Gastroesophageal sphincter (tissue), 4 donors: ENCODE measurements around the gene SEPTIN14. TPM values are rescaled to one million over a fixed set of nuclear protein-coding genes. Genes with fewer than 3 reads are reported as not detected.
"Not testable (repeated sequence)": the region's sequence is repeated elsewhere in the genome, so short reads cannot be mapped to it uniquely, and the experiment has no call there.

ENCODE experiments used
- ATAC-seq: fragments of 150-250 bp; one replicate; pipeline ENCODE4 v1.9.1; 2016; ENCODE audit warnings: mild to moderate bottlenecking, moderate library complexity
- H3K27ac ChIP-seq, 4 donors: fragments of 200-600 bp; sonication (generic) in 3 of 4; 1 replicate in 3 of 4; 2 replicates in 1 of 4; pipeline ENCODE4 v1.5.1; 2016 to 2019
- H3K27me3 ChIP-seq: fragments of 200-600 bp; sonication (generic); one replicate; pipeline ENCODE4 v1.5.1; 2019
- H3K36me3 ChIP-seq, 2 donors: fragments of 200-600 bp; sonication (generic); one replicate each; pipeline ENCODE4 v1.5.1; 2019; ENCODE audit warnings: control low read depth in 1 of 2
- H3K4me1 ChIP-seq, 3 donors: fragments of 200-600 bp; sonication (generic); 1 replicate in 2 of 3; 2 replicates in 1 of 3; pipeline ENCODE4 v1.5.1; 2016 to 2019; ENCODE audit warnings: control low read depth in 2 of 3
- H3K4me3 ChIP-seq, 2 donors: fragments of 200-600 bp; sonication (generic); one replicate each; pipeline ENCODE4 v1.5.1; 2019; ENCODE audit warnings: mild to moderate bottlenecking in 1 of 2, moderate library complexity in 1 of 2
- H3K9me3 ChIP-seq, 3 donors: fragments of 200-600 bp; sonication (generic); one replicate each; pipeline ENCODE4 v1.5.1; 2017 to 2019; ENCODE audit warnings: control low read depth in 2 of 3
- EP300 ChIP-seq: sonication (generic); formaldehyde crosslinking; IDR thresholded peaks from one replicate; pipeline ENCODE4 v1.6.1; 2017; ENCODE audit warnings: antibody characterized with exemption, mild to moderate bottlenecking
- POLR2A ChIP-seq, 2 donors: fragments of 450-650 bp; IDR thresholded peaks; one replicate each; pipeline ENCODE4 v1.6.1; 2017; ENCODE audit warnings: antibody characterized with exemption in 2 of 2, mild to moderate bottlenecking in 2 of 2, moderate library complexity in 1 of 2
- POLR2AphosphoS5 ChIP-seq: sonication (generic); formaldehyde crosslinking; IDR thresholded peaks from one replicate; pipeline ENCODE4 v1.6.1; 2017; ENCODE audit warnings: antibody characterized with exemption
- WGBS, 2 donors: methylation state at CpG; one replicate each; pipeline ENCODE4 v1.1.5; 2018; ENCODE audit warnings: low coverage in 1 of 2; 5-methylcytosine and 5-hydroxymethylcytosine counted together
- total RNA-seq, 4 donors: library from RNA; depleted of rRNA; stranded (reverse); fragments of >200 nt; gene quantifications; one replicate each; pipeline ENCODE4 v1.1.0, GENCODE V29; 2016
- TF ChIP-seq, protein P1 (sequence below), 4 experiments: fragments of 200-600 bp in 2 of 4; fragments of 450-650 bp in 2 of 4; sonication (generic) in 1 of 4; IDR thresholded peaks; one replicate each; pipeline ENCODE4 v1.5.1; 2017 to 2019; ENCODE audit warnings: antibody characterized with exemption in 4 of 4, mild to moderate bottlenecking in 2 of 4, moderate library complexity in 2 of 4

SEPTIN14 gene
- total RNA-seq, 4 donors from 2014 or later: not detected

DNA sequence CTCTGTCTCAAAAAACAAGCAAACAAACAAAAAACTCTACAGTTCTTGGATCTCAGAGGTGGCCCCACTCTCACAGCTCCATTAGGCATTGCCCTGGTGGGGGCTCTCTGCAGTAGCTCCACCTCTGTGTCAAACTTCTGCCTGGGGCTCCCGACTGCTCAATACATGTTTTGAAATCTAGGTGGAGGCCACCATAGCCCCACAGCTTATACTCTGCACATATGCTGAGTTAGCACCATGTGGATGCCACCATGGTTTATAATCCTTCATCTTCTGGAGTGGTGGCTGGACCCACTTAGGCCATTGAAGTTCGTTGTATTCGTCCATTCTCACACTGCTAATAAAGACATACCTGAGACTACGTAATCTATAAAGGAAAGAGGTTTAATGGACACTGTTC is 78.4 kb downstream of the SEPTIN14 start:
- Histone ChIP-seq H3K9me3 (no peaks in the 10 kb centered on the region), H3K4me1 (no peaks in the 10 kb centered on the region), H3K4me3 (no peak overlapping the region), H3K27me3 (no peaks in the 10 kb centered on the region), H3K36me3 (no peaks in the 10 kb centered on the region), H3K27ac (no peak overlapping the region)
- no peak for ATAC-seq
- TF ChIP-seq EP300: no peak
- 70 to 85% methylated on average over 2 to 4 of the region's 4 CpGs for WGBS, 2 donors

DNA sequence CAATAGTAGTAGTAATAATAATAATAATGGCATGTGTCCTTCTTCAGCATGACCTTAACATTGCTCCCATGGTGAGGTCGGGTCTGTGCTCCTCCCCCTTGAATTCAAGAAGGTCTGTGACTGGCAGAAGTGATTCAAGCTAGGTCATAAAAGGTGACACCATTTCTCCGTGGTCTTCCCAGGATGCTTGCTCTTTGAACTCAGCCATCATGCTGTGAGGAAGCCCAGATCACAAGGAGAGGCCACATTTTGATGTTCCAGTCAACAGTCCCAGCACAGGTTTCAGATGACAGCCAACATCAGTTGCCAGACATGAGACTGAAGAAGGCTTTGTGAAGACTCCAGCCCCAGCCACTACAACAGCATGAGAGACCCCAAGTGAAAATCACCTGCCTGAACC is 83.9 kb downstream of the SEPTIN14 start:
- Histone ChIP-seq H3K4me3 (no peak overlapping the region), H3K27me3 (no peaks in the 10 kb centered on the region), H3K36me3 (no peaks in the 10 kb centered on the region), H3K27ac (no peak overlapping the region), H3K4me1 (no peaks in the 10 kb centered on the region), H3K9me3 (no peaks in the 10 kb centered on the region)
- ATAC-seq: no peak
- no peak for TF ChIP-seq POLR2AphosphoS5
- 0% methylated on average over 1 of the region's 2 CpGs; no CpG with 5 or more reads in 1 of the 2 donors for WGBS, 2 donors

DNA sequence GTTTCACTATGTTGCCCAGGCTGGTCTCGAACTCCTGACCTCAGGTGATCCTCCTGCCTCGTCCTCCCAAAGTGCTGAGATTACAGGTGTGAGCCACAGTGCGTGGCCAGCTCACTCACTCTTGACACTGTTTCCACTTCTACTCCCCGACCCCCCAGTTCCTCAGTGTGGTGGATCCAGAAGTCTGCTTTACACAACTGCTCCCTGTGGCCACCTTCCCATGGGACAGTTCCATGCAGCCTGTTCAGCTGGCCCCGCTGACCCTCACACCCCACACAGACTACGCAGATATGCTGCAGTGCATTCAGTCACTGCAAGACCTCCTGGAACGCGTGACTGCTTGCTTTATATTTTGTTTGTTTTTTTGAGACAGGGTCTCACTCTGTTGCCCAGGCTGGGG is 86.4 kb downstream of the SEPTIN14 start:
- Histone ChIP-seq H3K9me3 (no peaks in the 10 kb centered on the region), H3K4me3 (no peak overlapping the region), H3K36me3 (no peaks in the 10 kb centered on the region), H3K27ac (no peak overlapping the region), H3K4me1 (no peaks in the 10 kb centered on the region), H3K27me3 (no peaks in the 10 kb centered on the region)
- WGBS, 2 donors: 80% methylated on average over 1 of the region's 8 CpGs; no CpG with 5 or more reads in 1 of the 2 donors
- no peak for TF ChIP-seq POLR2A (IDR thresholded peaks at IDR 0.05)
- no peak for TF ChIP-seq EP300
- TF ChIP-seq POLR2AphosphoS5: no peak
- TF ChIP-seq, protein P1, sequence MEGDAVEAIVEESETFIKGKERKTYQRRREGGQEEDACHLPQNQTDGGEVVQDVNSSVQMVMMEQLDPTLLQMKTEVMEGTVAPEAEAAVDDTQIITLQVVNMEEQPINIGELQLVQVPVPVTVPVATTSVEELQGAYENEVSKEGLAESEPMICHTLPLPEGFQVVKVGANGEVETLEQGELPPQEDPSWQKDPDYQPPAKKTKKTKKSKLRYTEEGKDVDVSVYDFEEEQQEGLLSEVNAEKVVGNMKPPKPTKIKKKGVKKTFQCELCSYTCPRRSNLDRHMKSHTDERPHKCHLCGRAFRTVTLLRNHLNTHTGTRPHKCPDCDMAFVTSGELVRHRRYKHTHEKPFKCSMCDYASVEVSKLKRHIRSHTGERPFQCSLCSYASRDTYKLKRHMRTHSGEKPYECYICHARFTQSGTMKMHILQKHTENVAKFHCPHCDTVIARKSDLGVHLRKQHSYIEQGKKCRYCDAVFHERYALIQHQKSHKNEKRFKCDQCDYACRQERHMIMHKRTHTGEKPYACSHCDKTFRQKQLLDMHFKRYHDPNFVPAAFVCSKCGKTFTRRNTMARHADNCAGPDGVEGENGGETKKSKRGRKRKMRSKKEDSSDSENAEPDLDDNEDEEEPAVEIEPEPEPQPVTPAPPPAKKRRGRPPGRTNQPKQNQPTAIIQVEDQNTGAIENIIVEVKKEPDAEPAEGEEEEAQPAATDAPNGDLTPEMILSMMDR (IDR thresholded peaks at IDR 0.05): no peak
- no peak for ATAC-seq

- Histone ChIP-seq H3K4me1 (no peaks in the 10 kb centered on the region), H3K4me3 (no peak overlapping the region), H3K27me3 (no peaks in the 10 kb centered on the region), H3K36me3 (no peaks in the 10 kb centered on the region), H3K9me3 (no peaks in the 10 kb centered on the region), H3K27ac (no peak overlapping the region)
- TF ChIP-seq POLR2AphosphoS5 (no peak), EP300 (no peak), POLR2A (IDR thresholded peaks at IDR 0.05) (no peak)
- TF ChIP-seq, protein P1 (IDR thresholded peaks at IDR 0.05): no peak
- no peak for ATAC-seq
- 13 to 65% methylated on average over 2 to 3 of the region's 11 CpGs for WGBS, 2 donors
Measured at GRCh38 chr7:55775051-55775420, 87.5 kb downstream of the SEPTIN14 start.

- TF ChIP-seq POLR2A (IDR thresholded peaks at IDR 0.05) (no peak), POLR2AphosphoS5 (no peak), EP300 (no peak)
- TF ChIP-seq, protein P1 (IDR thresholded peaks at IDR 0.05): no peak
- H3K27me3 ChIP-seq: no peaks in the 10 kb centered on the region
- no peaks in the 10 kb centered on the region for H3K36me3 ChIP-seq
- no peaks in the 10 kb centered on the region for H3K4me1 ChIP-seq
- H3K27ac ChIP-seq: no peak overlapping the region
- H3K4me3 ChIP-seq: no peak overlapping the region
- no peak for ATAC-seq
- no peaks in the 10 kb centered on the region for H3K9me3 ChIP-seq
- 39 to 55% methylated on average over 7 to 11 of the region's 14 CpGs for WGBS, 2 donors
Measured at GRCh38 chr7:55774327-55775050, 88.1 kb downstream of the SEPTIN14 start.

GRCh38 chr7:55770778-55771177 is 91.8 kb downstream of the SEPTIN14 start:
- 57 to 68% methylated on average over 8 to 10 of the region's 10 CpGs for WGBS, 2 donors
- ATAC-seq: no peak
- Histone ChIP-seq H3K9me3 (no peaks in the 10 kb centered on the region), H3K27ac (no peak overlapping the region), H3K4me1 (no peaks in the 10 kb centered on the region), H3K27me3 (no peaks in the 10 kb centered on the region), H3K36me3 (no peaks in the 10 kb centered on the region), H3K4me3 (no peak overlapping the region)
- TF ChIP-seq POLR2AphosphoS5: no peak
- TF ChIP-seq POLR2A (IDR thresholded peaks at IDR 0.05): no peak
- no peak for TF ChIP-seq EP300
- TF ChIP-seq, protein P1 (IDR thresholded peaks at IDR 0.05): no peak

- H3K36me3 ChIP-seq, H3K27me3 ChIP-seq, H3K9me3 ChIP-seq, H3K27ac ChIP-seq, ATAC-seq, H3K4me1 ChIP-seq, H3K4me3 ChIP-seq: not testable (repeated sequence)
- WGBS, 2 donors: 58 to 88% methylated on average over 2 to 6 of the region's 6 CpGs
Measured at GRCh38 chr7:55753274-55753862, 109.2 kb downstream of the SEPTIN14 start.

DNA sequence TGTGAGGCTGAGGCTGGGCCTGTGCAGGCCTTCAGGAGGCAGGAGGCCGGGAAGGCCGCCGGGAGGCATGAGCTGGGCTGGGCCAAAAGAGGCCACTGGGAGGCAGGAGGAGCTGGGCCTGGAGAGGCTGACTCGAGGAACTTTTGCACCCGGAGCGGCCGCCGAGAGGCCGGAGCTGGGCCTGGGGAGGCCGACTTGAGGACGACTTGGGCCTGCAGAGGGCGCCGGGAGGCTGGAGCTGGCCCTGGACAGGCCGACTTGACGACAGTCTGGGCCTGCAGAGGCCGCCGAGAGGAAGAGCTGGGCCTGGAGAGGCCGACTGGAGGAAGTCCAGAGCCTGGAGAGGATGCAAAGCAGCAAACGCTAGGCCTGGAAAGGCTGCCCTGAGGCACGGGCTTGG is 117.8 kb downstream of the SEPTIN14 start:
- not testable (repeated sequence) for H3K27me3 ChIP-seq, H3K4me1 ChIP-seq, H3K36me3 ChIP-seq, ATAC-seq, H3K27ac ChIP-seq, H3K9me3 ChIP-seq, H3K4me3 ChIP-seq
- WGBS, 2 donors: 81% methylated on average over 13 of the region's 20 CpGs; no CpG with 5 or more reads in 1 of the 2 donors
